Ascending aorta (tissue), 2 donors: ENCODE measurements around the gene KCNIP4. TPM values are rescaled to one million over a fixed set of nuclear protein-coding genes. Genes with fewer than 3 reads are reported as not detected.

ENCODE experiments used
- DNase-seq, 2 donors: peaks; one replicate each; pipeline ENCODE4 v3.0.0-alpha.2; 2019; ENCODE audit warnings: low spot score in 2 of 2
- H3K27ac ChIP-seq, 2 donors: fragments of 200-600 bp; sonication (generic); one replicate each; pipeline ENCODE4 v1.5.1; 2016 to 2017; ENCODE audit warnings: mild to moderate bottlenecking in 1 of 2
- H3K27me3 ChIP-seq: fragments of 200-600 bp; sonication (generic); one replicate; pipeline ENCODE4 v1.5.1; 2017
- H3K36me3 ChIP-seq, 2 donors: fragments of 200-600 bp; sonication (generic); one replicate each; pipeline ENCODE4 v1.5.1; 2016
- H3K4me1 ChIP-seq, 2 donors: fragments of 200-600 bp; sonication (generic); one replicate each; pipeline ENCODE4 v1.5.1; 2016 to 2017; ENCODE audit warnings: mild to moderate bottlenecking in 1 of 2
- H3K4me3 ChIP-seq, 2 donors: fragments of 200-600 bp; sonication (generic); one replicate each; pipeline ENCODE4 v1.5.1; 2016 to 2017; ENCODE audit warnings: mild to moderate bottlenecking in 1 of 2
- H3K9me3 ChIP-seq, 2 donors: fragments of 200-600 bp; sonication (generic); one replicate each; pipeline ENCODE4 v1.5.1; 2016
- CTCF ChIP-seq, 3 experiments: fragments of 200-600 bp in 2 of 3; fragments of 450-650 bp in 1 of 3; sonication (generic) in 2 of 3; IDR thresholded peaks; one replicate each; pipeline ENCODE4 v1.5.1; 2016 to 2019; ENCODE audit warnings: antibody characterized with exemption in 3 of 3, mild to moderate bottlenecking in 1 of 3, moderate library complexity in 1 of 3
- intact Hi-C: fragments of 100-400 bp; cut with DNase I; formaldehyde crosslinking; loops from one replicate; pipeline ENCODE4 v1.15.1; 2023
- total RNA-seq: library from RNA; depleted of rRNA; stranded (reverse); fragments of >200 nt; gene quantifications from one replicate; pipeline ENCODE4 v1.1.0, GENCODE V29; 2016

Gene KCNIP4
- total RNA-seq, 1 donor from 2014 or later, result not detected

DNA sequence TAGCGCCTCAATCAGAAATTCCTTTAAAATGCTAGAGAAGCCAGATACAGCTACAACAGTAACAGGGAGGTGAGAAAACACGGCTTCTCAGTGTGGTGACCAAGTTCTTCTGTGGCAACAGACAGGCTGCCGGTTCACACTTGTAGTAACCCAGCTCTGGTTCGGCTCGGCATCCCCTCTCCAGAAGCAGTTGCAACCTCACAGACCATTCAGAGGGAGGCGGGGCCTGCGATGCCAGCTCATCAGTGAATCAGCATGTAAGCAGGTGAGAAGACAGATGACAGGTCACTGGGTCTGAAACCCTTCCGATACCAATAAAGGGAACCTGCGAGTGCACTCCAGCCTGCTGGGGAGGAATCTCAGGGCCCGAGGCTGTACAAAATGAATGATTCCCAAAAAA is 251.0 kb downstream of the KCNIP4 start:
- Histone ChIP-seq H3K4me3 (no peak overlapping the region), H3K9me3 (peaks cover 0 to 4% of the 10 kb centered on the region in 2 donors), H3K27me3 (no peaks in the 10 kb centered on the region), H3K4me1 (no peaks in the 10 kb centered on the region), H3K27ac (no peak overlapping the region), H3K36me3 (no peaks in the 10 kb centered on the region)
- TF ChIP-seq CTCF (IDR thresholded peaks at IDR 0.05), result no peak
- intact Hi-C loops, result no loop called here
- no peak for DNase-seq

- DNase-seq, result no peak
- Histone ChIP-seq H3K27me3 (no peaks in the 10 kb centered on the region), H3K4me3 (no peak overlapping the region), H3K4me1 (no peaks in the 10 kb centered on the region), H3K9me3 (no peaks in the 10 kb centered on the region), H3K36me3 (no peaks in the 10 kb centered on the region), H3K27ac (no peak overlapping the region)
- TF ChIP-seq CTCF (IDR thresholded peaks at IDR 0.05), result no peak
- intact Hi-C loops, result no loop called here
These were observed 253.4 kb downstream of the KCNIP4 start for GRCh38 chr4:21695141-21695540.

DNA sequence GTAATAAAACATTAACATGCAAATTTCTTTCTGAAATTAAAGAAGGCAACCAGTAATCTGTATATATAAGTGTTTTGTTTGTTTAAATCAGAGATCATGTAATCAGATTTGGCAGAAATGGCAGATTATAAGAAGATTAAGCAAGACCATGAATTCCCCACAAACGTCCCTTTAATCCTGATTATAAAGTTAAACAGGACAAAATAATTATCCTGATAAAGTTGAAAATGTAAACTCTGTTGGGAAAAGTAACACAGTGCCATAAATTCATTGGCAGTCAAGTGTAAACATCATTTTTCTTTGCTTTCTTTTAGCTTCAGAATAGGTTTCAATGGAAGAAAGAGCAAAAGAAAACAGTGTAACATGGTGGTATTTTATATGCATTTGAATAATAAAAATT is 256.3 kb downstream of the KCNIP4 start:
- Histone ChIP-seq H3K4me1 (no peaks in the 10 kb centered on the region), H3K27me3 (no peaks in the 10 kb centered on the region), H3K27ac (no peak overlapping the region), H3K4me3 (no peak overlapping the region), H3K36me3 (no peaks in the 10 kb centered on the region), H3K9me3 (no peaks in the 10 kb centered on the region)
- no peak for TF ChIP-seq CTCF (IDR thresholded peaks at IDR 0.05)
- intact Hi-C loops, result no loop called here
- DNase-seq, result no peak

DNA sequence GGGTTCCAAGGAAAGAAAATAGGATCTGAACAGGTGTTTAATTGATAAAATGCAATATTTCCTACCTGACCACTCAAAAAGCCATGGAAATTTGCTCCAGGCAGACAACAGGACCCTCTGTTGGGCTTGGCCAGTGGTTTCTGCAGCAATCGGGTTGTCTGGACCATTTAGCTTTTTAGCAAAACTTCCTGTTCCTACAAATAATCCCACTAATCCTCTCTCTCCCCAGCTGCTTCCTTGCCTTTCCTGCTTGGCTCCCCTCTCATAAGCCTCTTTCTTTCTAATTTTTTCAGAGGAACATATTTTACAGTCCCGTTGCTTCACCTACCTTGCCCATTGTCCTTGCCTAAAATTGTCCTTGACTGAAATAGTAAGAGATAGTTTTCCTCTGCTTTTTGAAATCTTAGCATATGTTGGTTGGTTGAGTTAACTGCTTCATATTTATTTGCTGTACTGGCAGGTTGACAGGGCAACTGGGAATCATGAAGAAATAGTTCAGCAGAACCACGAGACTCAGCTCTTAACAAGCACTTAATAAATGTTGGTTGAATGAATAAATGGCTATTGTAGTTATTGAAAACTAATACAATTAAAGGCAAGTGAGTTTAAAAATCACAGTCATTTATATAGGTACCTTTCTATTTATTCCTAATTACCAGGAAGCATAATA is 259.8 kb downstream of the KCNIP4 start:
- H3K4me1 ChIP-seq, result no peaks in the 10 kb centered on the region

DNA sequence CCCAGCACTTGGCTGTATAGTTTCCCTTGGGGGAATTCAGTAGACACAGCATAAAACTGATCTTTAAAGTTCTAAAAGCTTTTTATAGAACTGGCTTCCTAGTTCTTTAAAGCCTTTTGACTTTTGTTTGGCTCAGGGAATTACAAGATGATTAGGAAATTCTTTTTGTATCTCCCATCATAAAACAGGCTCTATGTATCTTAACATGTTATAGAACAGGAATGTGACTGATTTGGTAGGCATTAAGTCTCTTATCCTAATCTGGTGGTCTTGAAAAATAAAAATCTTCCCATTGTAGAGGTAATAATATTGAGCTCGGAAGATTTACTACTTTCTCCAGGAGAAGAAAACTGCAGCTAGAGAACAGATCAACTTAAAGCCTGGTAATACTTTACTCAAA is 262.7 kb downstream of the KCNIP4 start:
- Histone ChIP-seq H3K9me3 (no peaks in the 10 kb centered on the region), H3K4me3 (no peak overlapping the region), H3K27ac (no peak overlapping the region), H3K4me1 (no peaks in the 10 kb centered on the region), H3K27me3 (no peaks in the 10 kb centered on the region), H3K36me3 (no peaks in the 10 kb centered on the region)
- DNase-seq, result no peak
- no peak for TF ChIP-seq CTCF (IDR thresholded peaks at IDR 0.05)
- intact Hi-C loops, result no loop called here

More for the DNA sequence above, 259.8 kb downstream of the KCNIP4 start:
- Histone ChIP-seq H3K27ac (no peak overlapping the region), H3K4me3 (no peak overlapping the region), H3K9me3 (no peaks in the 10 kb centered on the region), H3K27me3 (no peaks in the 10 kb centered on the region), H3K36me3 (no peaks in the 10 kb centered on the region)
- TF ChIP-seq CTCF (IDR thresholded peaks at IDR 0.05), result no peak
- intact Hi-C loops, result no loop called here
- DNase-seq, result no peak
